ENCODE results near the gene PEX14.

PEX14 gene

GRCh38 chr1:10528066-10529014 is 53.6 kb downstream of the PEX14 start:
- no peak for DNase-seq

GRCh38 chr1:10529091-10529490 is 54.3 kb downstream of the PEX14 start:
- DNase-seq: no peak
- TF ChIP-seq POLR2A (IDR thresholded peaks at IDR 0.05; ENCODE audit: low read length) (no peak), GATA1 (IDR thresholded peaks at IDR 0.05; ENCODE audit: low read depth, low read length) (no peak)

More at GRCh38 chr1:10528066-10529014, 53.6 kb downstream of the PEX14 start:
- no peak for TF ChIP-seq GATA1 (IDR thresholded peaks at IDR 0.05; ENCODE audit: low read depth, low read length)
- no peak for TF ChIP-seq POLR2A (IDR thresholded peaks at IDR 0.05; ENCODE audit: low read length)

- no peak for TF ChIP-seq POLR2A (IDR thresholded peaks at IDR 0.05; ENCODE audit: low read length)
- TF ChIP-seq GATA1 (IDR thresholded peaks at IDR 0.05; ENCODE audit: low read depth, low read length): no peak
- DNase-seq: no peak
These were observed 55.0 kb downstream of the PEX14 start for GRCh38 chr1:10529765-10530164.

- peak; percentile 34 to 46 for DNase-seq
- TF ChIP-seq GATA1 (IDR thresholded peaks at IDR 0.05; ENCODE audit: low read depth, low read length) (no peak), POLR2A (IDR thresholded peaks at IDR 0.05; ENCODE audit: low read length) (no peak)
These were observed 55.6 kb downstream of the PEX14 start for GRCh38 chr1:10530281-10530740.

- TF ChIP-seq GATA1 (IDR thresholded peaks at IDR 0.05; ENCODE audit: low read depth, low read length) (no peak), POLR2A (IDR thresholded peaks at IDR 0.05; ENCODE audit: low read length) (no peak)
- DNase-seq: no peak
These were observed 56.2 kb downstream of the PEX14 start for GRCh38 chr1:10530756-10531495.

- TF ChIP-seq GATA1 (IDR thresholded peaks at IDR 0.05; ENCODE audit: low read depth, low read length): no peak
- no peak for TF ChIP-seq POLR2A (IDR thresholded peaks at IDR 0.05; ENCODE audit: low read length)
- no peak for DNase-seq
These were observed 57.6 kb downstream of the PEX14 start for GRCh38 chr1:10532362-10532761.

- no peak for DNase-seq
- TF ChIP-seq GATA1 (IDR thresholded peaks at IDR 0.05; ENCODE audit: low read depth, low read length) (no peak), POLR2A (IDR thresholded peaks at IDR 0.05; ENCODE audit: low read length) (no peak)
These were observed 59.8 kb downstream of the PEX14 start for GRCh38 chr1:10534519-10534918.

GRCh38 chr1:10536133-10536770 is 61.5 kb downstream of the PEX14 start:
- TF ChIP-seq POLR2A (IDR thresholded peaks at IDR 0.05; ENCODE audit: low read length): no peak
- no peak for TF ChIP-seq GATA1 (IDR thresholded peaks at IDR 0.05; ENCODE audit: low read depth, low read length)
- no peak for DNase-seq

- DNase-seq: no peak
- TF ChIP-seq POLR2A (IDR thresholded peaks at IDR 0.05; ENCODE audit: low read length) (no peak), GATA1 (IDR thresholded peaks at IDR 0.05; ENCODE audit: low read depth, low read length) (no peak)
These were observed 62.5 kb downstream of the PEX14 start for GRCh38 chr1:10537082-10537766.

- no peak for DNase-seq
These were observed 64.1 kb downstream of the PEX14 start for GRCh38 chr1:10538646-10539355.

GRCh38 chr1:10539411-10540043 is 64.8 kb downstream of the PEX14 start:
- TF ChIP-seq GATA1 (IDR thresholded peaks at IDR 0.05; ENCODE audit: low read depth, low read length): no peak
- no peak for TF ChIP-seq POLR2A (IDR thresholded peaks at IDR 0.05; ENCODE audit: low read length)
- DNase-seq: no peak

More at GRCh38 chr1:10538646-10539355, 64.1 kb downstream of the PEX14 start:
- TF ChIP-seq GATA1 (IDR thresholded peaks at IDR 0.05; ENCODE audit: low read depth, low read length) (no peak), POLR2A (IDR thresholded peaks at IDR 0.05; ENCODE audit: low read length) (no peak)

- no peak for DNase-seq
- TF ChIP-seq GATA1 (IDR thresholded peaks at IDR 0.05; ENCODE audit: low read depth, low read length): no peak
- TF ChIP-seq POLR2A (IDR thresholded peaks at IDR 0.05; ENCODE audit: low read length): no peak
These were observed 65.7 kb downstream of the PEX14 start for GRCh38 chr1:10540277-10541005.

All from erythroblast (primary cell).